Keratinocyte (primary cell): ENCODE data around the gene NTNG2.

Experiments
- CTCF ChIP-seq, 3 experiments: IDR thresholded peaks in 1 of 3; conservative IDR thresholded peaks in 1 of 3; optimal IDR thresholded peaks in 1 of 3; 2 replicates in 2 of 3; 3 replicates in 1 of 3; pipeline versions ENCODE3 to v1.5.1; 2011; ENCODE audit warnings: low read length in 3 of 3, mild to moderate bottlenecking in 3 of 3, moderate library complexity in 2 of 3, control low read depth in 1 of 3, inconsistent platforms in 1 of 3; ENCODE audit not compliant: insufficient read depth in 2 of 3; ENCODE audit errors: extremely low read depth in 1 of 3
- EZH2 ChIP-seq: IDR thresholded peaks from one replicate; pipeline ENCODE4 v1.6.1; 2012; ENCODE audit warnings: inconsistent platforms, mild to moderate bottlenecking, low read length, moderate library complexity

GRCh38 chr9:132168851-132169250 is 7.0 kb downstream of the NTNG2 start:
- TF ChIP-seq CTCF (optimal IDR thresholded peaks at IDR 0.05 in 1 of 3, IDR thresholded peaks at IDR 0.05 in 1 of 3, conservative IDR thresholded peaks at IDR 0.05 in 1 of 3; ENCODE audit: extremely low read depth in 1 of 3, insufficient read depth in 2 of 3, low read length in 3 of 3), result no peak
- no peak for TF ChIP-seq EZH2
